Measurements from ENCODE around the gene AKNA. TPM values are rescaled to one million over a fixed set of nuclear protein-coding genes. Genes with fewer than 3 reads are reported as not detected.

Gene AKNA
- total and polyA plus RNA-seq, 7 donors = 9.9 to 81.6 (median 16.9) TPM

GRCh38 chr9:114410910-114411309 lies 23.1 kb upstream of the AKNA start:
- no peaks in the 10 kb centered on the region for H3K27me3 ChIP-seq
- WGBS, 2 donors = 87 to 94% methylated on average over 8 of the region's 8 CpGs

GRCh38 chr9:114409842-114410241 lies 22.1 kb upstream of the AKNA start:
- no peak overlapping the region for H3K27ac ChIP-seq
- H3K36me3 ChIP-seq = peaks cover 0 to 15% (median 4%) of the 10 kb centered on the region in 4 donors
- H3K4me3 ChIP-seq = no peak overlapping the region
- H3K4me1 ChIP-seq = peaks cover 0 to 20% (median 15%) of the 10 kb centered on the region in 4 donors
- intact Hi-C loops (cut with DNase I) = loop anchor here (5.0 kb wide), 1 partner anchor 602 kb away; no protein-coding TSS in a partner anchor
- no peaks in the 10 kb centered on the region for H3K9me3 ChIP-seq
- no peaks in the 10 kb centered on the region for H3K27me3 ChIP-seq
- TF ChIP-seq POLR2AphosphoS5 (IDR thresholded peaks at IDR 0.05) = no peak
- TF ChIP-seq POLR2A (IDR thresholded peaks at IDR 0.05) = no peak
- TF ChIP-seq EP300 (IDR thresholded peaks at IDR 0.05) = no peak
- TF ChIP-seq CTCF (IDR thresholded peaks at IDR 0.05) = no peak
- no peak for DNase-seq
- WGBS, 2 donors = 74 to 82% methylated on average over 5 of the region's 5 CpGs

More at GRCh38 chr9:114410910-114411309, 23.1 kb upstream of the AKNA start:
- Histone ChIP-seq H3K27ac (no peak overlapping the region), H3K4me3 (no peak overlapping the region), H3K4me1 (peaks cover 0 to 18% (median 14%) of the 10 kb centered on the region in 4 donors), H3K9me3 (no peaks in the 10 kb centered on the region), H3K36me3 (peaks cover 0 to 15% (median 4%) of the 10 kb centered on the region in 4 donors)
- DNase-seq = no peak
- TF ChIP-seq EP300 (IDR thresholded peaks at IDR 0.05) (no peak), CTCF (IDR thresholded peaks at IDR 0.05) (no peak)
- intact Hi-C loops (cut with DNase I) = no loop called here

GRCh38 chr9:114409103-114409780 lies 21.5 kb upstream of the AKNA start:
- DNase-seq = no peak
- no peaks in the 10 kb centered on the region for H3K27me3 ChIP-seq
- no peak overlapping the region for H3K27ac ChIP-seq
- H3K4me3 ChIP-seq = no peak overlapping the region
- peaks cover 0 to 15% (median 9%) of the 10 kb centered on the region in 4 donors for H3K4me1 ChIP-seq
- WGBS, 2 donors = 75 to 81% methylated on average over 11 of the region's 11 CpGs
- intact Hi-C loops (cut with DNase I) = loop anchor here (5.0 kb wide), 1 partner anchor 603 kb away; no protein-coding TSS in a partner anchor
- TF ChIP-seq EP300 (IDR thresholded peaks at IDR 0.05) (no peak), POLR2A (IDR thresholded peaks at IDR 0.05) (no peak), POLR2AphosphoS5 (IDR thresholded peaks at IDR 0.05) (no peak), CTCF (IDR thresholded peaks at IDR 0.05) (no peak)
- H3K36me3 ChIP-seq = peaks cover 0 to 15% (median 4%) of the 10 kb centered on the region in 4 donors
- no peaks in the 10 kb centered on the region for H3K9me3 ChIP-seq

GRCh38 chr9:114408645-114409044 lies 20.9 kb upstream of the AKNA start:
- H3K4me1 ChIP-seq = peaks cover 0 to 9% (median 3%) of the 10 kb centered on the region in 4 donors
- H3K9me3 ChIP-seq = no peaks in the 10 kb centered on the region
- TF ChIP-seq POLR2A (IDR thresholded peaks at IDR 0.05) = no peak
- no peak for TF ChIP-seq EP300 (IDR thresholded peaks at IDR 0.05)
- no peak for TF ChIP-seq POLR2AphosphoS5 (IDR thresholded peaks at IDR 0.05)
- TF ChIP-seq CTCF (IDR thresholded peaks at IDR 0.05) = no peak
- H3K4me3 ChIP-seq = no peak overlapping the region
- WGBS, 2 donors = 80 to 85% methylated on average over 7 of the region's 7 CpGs
- H3K27ac ChIP-seq = no peak overlapping the region
- intact Hi-C loops (cut with DNase I) = loop anchor here (5.0 kb wide), 1 partner anchor 604 kb away; no protein-coding TSS in a partner anchor
- no peaks in the 10 kb centered on the region for H3K27me3 ChIP-seq
- H3K36me3 ChIP-seq = peaks cover 0 to 15% (median 4%) of the 10 kb centered on the region in 4 donors
- DNase-seq = no peak

All from sigmoid colon (tissue), 7 donors.